ENCODE measurements around the gene CAND1. TPM values are rescaled to one million over a fixed set of nuclear protein-coding genes. Genes with fewer than 3 reads are reported as not detected.
A peak's percentile ranks its signal among the peaks of the same experiment; 100 is the strongest.

The CAND1 gene
- polyA plus RNA-seq, result 10 to 100 TPM; 38.9 to 70.2 (median 45.4) TPM

DNA sequence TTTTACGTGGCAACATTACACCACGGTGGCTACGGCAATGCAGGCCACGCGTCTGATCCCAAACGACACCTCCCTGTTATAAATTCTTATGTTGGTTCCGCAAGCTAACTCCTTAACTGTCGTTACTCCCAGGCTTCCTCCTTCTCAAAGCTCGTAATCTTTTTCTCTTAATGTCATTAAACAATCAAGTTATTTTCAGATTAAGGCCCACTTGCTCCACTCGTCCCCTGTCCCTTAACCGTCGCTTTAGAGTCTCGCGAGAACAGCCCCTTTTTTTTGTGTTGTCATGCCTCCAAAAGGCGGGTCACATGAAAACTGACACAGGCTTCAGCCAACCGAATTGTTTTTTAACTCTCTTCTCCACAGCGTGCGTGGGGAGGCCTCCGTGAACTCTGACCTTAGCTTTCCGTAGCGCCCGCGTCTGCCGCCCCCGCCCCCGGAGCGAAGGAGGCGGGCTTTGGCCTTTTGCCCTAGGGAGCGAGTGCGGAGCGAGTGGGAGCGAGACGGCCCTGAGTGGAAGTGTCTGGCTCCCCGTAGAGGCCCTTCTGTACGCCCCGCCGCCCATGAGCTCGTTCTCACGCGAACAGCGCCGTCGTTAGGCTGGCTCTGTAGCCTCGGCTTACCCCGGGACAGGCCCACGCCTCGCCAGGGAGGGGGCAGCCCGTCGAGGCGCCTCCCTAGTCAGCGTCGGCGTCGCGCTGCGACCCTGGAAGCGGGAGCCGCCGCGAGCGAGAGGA is at the start of gene CAND1:
Gene CAND1, plus strand, starts transcription at position 463 of the 737 bp plus-strand sequence. CDS start 360 bp downstream, outside the sequence.
- Mint-ChIP-seq H3K36me3 (no peaks in the 10 kb centered on the region), H3K9me3 (no peaks in the 10 kb centered on the region), H3K27me3 (ENCODE audit: low read depth in 3 of 3) (peaks cover 4 to 15% (median 6%) of the 10 kb centered on the region in 3 donors), H3K4me1 (peaks cover 39 to 56% of the 10 kb centered on the region in 2 donors), H3K27ac (peak within 1 kb of the TSS; percentile 98 to 100 (median 98)), H3K4me3 (peak within 1 kb of the TSS; percentile 85 to 91 (median 87))
- DNase-seq, result peak; percentile 96 to 98 (median 98)

DNA sequence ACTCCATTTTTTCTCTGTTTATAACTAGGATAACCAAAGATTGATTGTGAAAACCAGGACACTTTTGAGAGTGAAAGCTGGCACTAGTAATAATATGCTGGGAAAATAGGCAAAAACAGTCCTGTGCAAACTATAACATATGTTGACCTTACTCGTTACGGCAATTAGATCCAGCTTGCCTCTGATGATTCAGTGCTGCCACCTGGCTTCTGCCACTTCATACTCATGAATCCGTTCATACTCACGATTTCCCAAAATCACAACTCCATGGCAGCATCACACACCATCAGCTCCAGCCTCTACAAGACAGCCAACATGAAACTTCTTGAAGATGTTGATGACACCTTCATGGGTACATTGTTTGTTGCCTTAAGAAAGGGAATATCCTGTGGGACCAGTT is 49.1 kb upstream of the CAND1 start:
- Mint-ChIP-seq H3K27me3 (ENCODE audit: low read depth in 3 of 3) (peaks cover 2 to 12% (median 7%) of the 10 kb centered on the region in 3 donors), H3K4me1 (no peaks in the 10 kb centered on the region), H3K9me3 (no peaks in the 10 kb centered on the region), H3K27ac (no peak overlapping the region), H3K36me3 (no peaks in the 10 kb centered on the region), H3K4me3 (no peak overlapping the region)
- DNase-seq, result no peak

DNA sequence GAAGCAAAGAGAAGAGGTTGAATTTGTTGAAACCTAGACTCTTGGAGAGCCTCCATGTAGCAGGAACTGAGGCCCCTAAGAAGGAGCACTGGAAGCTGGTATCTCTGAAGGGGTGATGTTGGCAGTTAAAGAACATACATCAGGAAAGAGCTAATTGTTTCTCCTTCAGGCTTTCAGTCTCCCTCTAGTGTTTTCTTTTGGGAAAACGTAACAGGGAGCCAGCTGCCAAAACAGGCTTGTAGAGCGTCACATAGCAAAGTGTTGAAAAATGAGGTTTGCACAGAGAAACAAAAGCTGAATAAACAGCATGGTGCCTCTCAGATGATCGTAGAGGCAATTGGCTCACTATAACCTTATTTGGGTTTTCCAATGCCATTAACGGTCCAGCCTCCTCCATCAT is 46.9 kb upstream of the CAND1 start:
- peaks cover 0 to 2% (median under 1%) of the 10 kb centered on the region in 6 donors for H3K9me3 Mint-ChIP-seq
- no peaks in the 10 kb centered on the region for H3K36me3 Mint-ChIP-seq
- no peaks in the 10 kb centered on the region for H3K4me1 Mint-ChIP-seq
- DNase-seq, result no peak
- peaks cover 0 to 9% (median 8%) of the 10 kb centered on the region in 3 donors for H3K27me3 Mint-ChIP-seq (ENCODE audit: low read depth in 3 of 3)
- H3K4me3 Mint-ChIP-seq, result no peak overlapping the region
- H3K27ac Mint-ChIP-seq, result no peak overlapping the region

DNA sequence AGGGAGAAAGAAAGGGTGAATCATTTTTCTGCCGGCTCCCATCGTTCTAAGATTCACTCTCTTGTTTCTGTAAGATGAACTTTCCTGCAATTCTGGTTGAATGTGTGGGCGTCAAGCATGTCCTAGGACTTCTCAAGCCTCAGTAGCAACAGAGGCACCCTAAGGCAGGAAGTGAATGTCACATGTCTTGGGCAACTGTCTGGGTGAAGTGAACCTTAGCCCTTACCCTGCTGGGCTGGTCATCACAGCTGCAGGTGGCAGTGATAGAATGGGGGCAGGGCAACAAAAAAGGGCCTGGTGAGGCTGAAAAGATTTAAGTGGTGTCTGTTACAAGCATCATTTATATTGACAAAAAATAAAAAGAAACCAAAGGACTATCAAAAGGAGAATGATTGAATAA is 45.9 kb upstream of the CAND1 start:
- Mint-ChIP-seq H3K27me3 (ENCODE audit: low read depth in 3 of 3) (peaks cover 0 to 14% (median 7%) of the 10 kb centered on the region in 3 donors), H3K36me3 (no peaks in the 10 kb centered on the region), H3K9me3 (peaks cover 0 to 4% (median 1%) of the 10 kb centered on the region in 6 donors), H3K4me1 (no peaks in the 10 kb centered on the region), H3K27ac (no peak overlapping the region), H3K4me3 (no peak overlapping the region)
- DNase-seq, result no peak

DNA sequence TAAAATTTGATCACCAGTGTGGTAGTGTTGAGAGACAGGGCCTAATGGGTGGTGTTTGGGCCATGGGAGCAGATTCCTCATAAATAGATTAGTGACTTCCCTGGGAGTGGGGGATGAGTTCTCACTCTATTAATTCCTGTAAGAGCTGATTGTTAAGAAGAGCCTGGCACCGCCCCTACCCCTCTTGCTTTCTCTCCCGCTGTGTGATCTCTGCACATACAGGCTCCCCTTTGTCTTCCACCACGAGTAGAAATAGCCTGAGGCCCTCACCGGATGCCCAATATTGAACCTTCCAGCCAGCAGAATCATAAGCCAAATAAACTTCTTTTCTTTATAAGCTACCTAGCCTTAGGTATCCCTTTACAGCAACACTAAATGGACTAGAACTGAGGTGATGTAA is 31.9 kb upstream of the CAND1 start:
- Mint-ChIP-seq H3K36me3 (peaks cover 0 to 7% (median 0%) of the 10 kb centered on the region in 3 donors), H3K4me1 (no peaks in the 10 kb centered on the region), H3K27me3 (ENCODE audit: low read depth in 3 of 3) (peaks cover 0 to 11% (median 10%) of the 10 kb centered on the region in 3 donors), H3K27ac (no peak overlapping the region), H3K4me3 (no peak overlapping the region), H3K9me3 (peaks cover 0 to 2% (median 0%) of the 10 kb centered on the region in 6 donors)
- no peak for DNase-seq

DNA sequence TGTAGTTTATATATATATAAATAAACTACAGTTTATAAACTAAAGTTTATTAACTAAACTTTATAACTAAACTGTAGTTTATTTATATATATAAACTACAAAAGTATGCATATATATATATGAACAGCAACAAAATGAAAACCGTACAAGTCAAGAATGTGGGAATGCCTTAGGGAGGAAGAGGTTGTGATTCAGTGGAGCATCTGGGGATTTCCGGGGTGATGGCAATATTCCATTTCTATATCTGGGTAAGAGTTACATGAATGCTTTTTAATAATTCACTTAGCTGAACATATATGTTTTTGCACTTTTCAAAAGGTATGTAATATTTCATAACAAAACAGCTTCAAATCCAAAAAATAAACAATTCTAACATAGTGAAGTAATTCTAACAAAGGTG is 30.1 kb upstream of the CAND1 start:
- peaks cover 0 to 7% (median 0%) of the 10 kb centered on the region in 3 donors for H3K36me3 Mint-ChIP-seq
- peaks cover 0 to 2% (median 0%) of the 10 kb centered on the region in 6 donors for H3K9me3 Mint-ChIP-seq
- no peaks in the 10 kb centered on the region for H3K4me1 Mint-ChIP-seq
- no peak overlapping the region for H3K27ac Mint-ChIP-seq
- no peak overlapping the region for H3K4me3 Mint-ChIP-seq
- DNase-seq, result no peak
- peaks cover 0 to 11% (median 7%) of the 10 kb centered on the region in 3 donors for H3K27me3 Mint-ChIP-seq (ENCODE audit: low read depth in 3 of 3)

DNA sequence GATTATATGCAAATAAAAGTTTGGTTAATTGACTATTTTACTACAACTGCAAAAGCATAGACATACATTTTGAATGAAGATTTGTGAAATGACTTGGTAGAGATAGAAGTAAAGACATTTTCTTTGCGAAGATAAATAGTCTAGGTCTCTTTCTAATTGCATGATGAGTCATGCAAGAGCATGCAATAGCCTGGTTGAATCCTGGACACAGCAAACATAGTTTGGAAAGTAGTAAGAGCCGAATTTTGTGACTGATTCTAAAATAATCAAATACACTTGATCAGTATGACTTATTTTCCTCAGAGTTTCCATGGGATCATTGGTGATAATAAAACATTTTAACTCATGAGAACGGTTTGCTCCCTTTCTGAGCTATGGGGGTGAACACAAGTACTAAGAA is 27.7 kb upstream of the CAND1 start:
- Mint-ChIP-seq H3K9me3 (no peaks in the 10 kb centered on the region), H3K4me3 (no peak overlapping the region), H3K4me1 (no peaks in the 10 kb centered on the region), H3K27ac (no peak overlapping the region), H3K36me3 (no peaks in the 10 kb centered on the region), H3K27me3 (ENCODE audit: low read depth in 3 of 3) (peaks cover 0 to 4% (median 3%) of the 10 kb centered on the region in 3 donors)
- no peak for DNase-seq

DNA sequence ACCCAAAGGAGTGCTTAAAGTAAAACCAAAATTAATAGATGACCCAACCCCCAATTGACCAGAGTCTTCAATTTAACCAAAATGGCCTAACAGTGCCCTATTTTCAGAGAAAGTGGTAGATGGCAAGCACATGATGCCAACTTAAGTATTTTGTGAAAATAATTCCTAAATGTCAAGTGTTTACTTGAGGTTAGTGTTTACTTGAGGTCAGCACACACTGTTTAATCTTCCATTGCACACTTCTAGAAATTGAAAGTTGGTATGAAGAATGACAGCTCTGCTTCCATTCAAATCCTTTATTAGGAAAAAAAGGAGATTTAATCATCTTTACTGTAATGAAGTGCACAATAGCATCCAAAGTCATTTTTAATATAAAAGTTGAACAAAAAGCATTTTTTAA is 25.9 kb upstream of the CAND1 start:
- no peak overlapping the region for H3K4me3 Mint-ChIP-seq
- no peaks in the 10 kb centered on the region for H3K4me1 Mint-ChIP-seq
- no peaks in the 10 kb centered on the region for H3K36me3 Mint-ChIP-seq
- peaks cover 0 to 7% (median 2%) of the 10 kb centered on the region in 3 donors for H3K27me3 Mint-ChIP-seq (ENCODE audit: low read depth in 3 of 3)
- no peak overlapping the region for H3K27ac Mint-ChIP-seq
- DNase-seq, result no peak
- no peaks in the 10 kb centered on the region for H3K9me3 Mint-ChIP-seq

DNA sequence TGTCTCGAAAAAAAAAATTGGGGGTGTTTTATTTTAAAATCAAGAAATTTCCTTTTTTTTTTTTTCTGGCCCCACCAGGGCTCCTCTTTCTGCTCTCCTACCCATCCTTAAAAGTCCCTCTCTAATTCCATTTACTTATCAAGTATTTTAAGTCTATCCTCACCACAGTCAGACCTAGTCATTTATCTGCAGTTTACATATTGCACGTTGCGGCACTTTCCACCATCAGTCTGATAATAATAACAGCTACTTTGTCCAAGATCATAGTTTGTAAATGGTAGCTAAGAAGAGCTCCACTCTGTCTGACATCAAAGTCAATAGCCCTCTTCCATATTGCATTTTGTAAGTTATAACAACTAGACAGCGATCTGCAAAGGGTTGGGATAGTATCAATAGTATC is 23.6 kb upstream of the CAND1 start:
- DNase-seq, result no peak
- no peaks in the 10 kb centered on the region for H3K9me3 Mint-ChIP-seq
- no peaks in the 10 kb centered on the region for H3K4me1 Mint-ChIP-seq
- no peak overlapping the region for H3K4me3 Mint-ChIP-seq
- no peak overlapping the region for H3K27ac Mint-ChIP-seq
- no peaks in the 10 kb centered on the region for H3K36me3 Mint-ChIP-seq
- peaks cover 0 to 7% (median 2%) of the 10 kb centered on the region in 3 donors for H3K27me3 Mint-ChIP-seq (ENCODE audit: low read depth in 3 of 3)

DNA sequence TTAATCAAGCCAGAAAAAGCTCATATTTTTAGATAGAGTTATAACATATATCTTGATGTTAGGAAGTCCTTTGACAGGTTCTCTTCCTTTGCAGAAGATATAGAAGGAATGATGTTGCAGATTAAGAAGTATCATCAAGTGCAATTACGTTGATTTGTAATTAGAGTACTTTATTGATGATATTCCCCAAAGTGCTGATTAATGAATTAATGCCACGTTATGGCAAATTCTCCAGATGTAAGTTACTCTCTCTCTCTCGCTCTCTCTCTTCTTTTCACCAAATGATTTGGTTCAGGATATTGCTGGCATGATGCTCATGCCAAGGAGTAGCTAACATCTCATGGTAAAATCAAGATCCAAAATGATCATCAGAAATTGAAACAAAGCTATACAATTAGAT is 18.1 kb upstream of the CAND1 start:
- no peaks in the 10 kb centered on the region for H3K4me1 Mint-ChIP-seq
- DNase-seq, result no peak

DNA sequence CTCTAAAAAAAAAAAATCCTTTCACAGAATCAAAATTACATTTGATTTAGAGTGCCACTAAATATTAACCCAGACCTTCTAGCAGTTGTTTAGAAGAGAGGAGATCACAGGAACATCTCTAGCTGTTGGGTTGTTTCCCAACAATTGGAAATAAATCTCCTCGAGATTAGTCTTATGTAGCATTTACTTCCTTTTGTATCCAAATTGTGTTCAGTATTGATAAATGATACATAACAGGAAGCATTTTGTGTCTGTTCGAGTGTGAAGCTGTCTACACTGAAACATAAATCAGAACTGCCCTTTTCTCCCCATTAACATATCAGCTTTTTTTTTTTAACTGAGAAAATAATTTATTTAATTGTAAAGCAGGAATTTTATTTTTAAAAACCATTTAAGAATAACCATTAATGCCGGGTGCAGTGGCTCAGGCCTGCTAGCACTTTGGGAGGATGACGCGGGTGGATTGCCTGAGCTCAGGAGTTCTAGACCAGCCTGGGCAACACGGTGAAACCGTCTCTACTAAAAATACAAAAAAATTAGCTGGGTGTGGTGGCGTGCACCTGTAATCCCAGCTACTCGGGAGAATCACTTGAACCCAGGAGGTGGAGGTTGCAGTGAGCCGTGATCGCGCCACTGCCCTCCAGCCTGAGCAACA is 14.7 kb upstream of the CAND1 start:
- no peaks in the 10 kb centered on the region for H3K9me3 Mint-ChIP-seq
- no peak overlapping the region for H3K27ac Mint-ChIP-seq
- DNase-seq, result no peak
- no peak overlapping the region for H3K4me3 Mint-ChIP-seq
- peaks cover 5 to 7% (median 6%) of the 10 kb centered on the region in 3 donors for H3K27me3 Mint-ChIP-seq (ENCODE audit: low read depth in 3 of 3)
- no peaks in the 10 kb centered on the region for H3K4me1 Mint-ChIP-seq
- H3K36me3 Mint-ChIP-seq, result no peaks in the 10 kb centered on the region

More for the DNA sequence above, 18.1 kb upstream of the CAND1 start:
- no peaks in the 10 kb centered on the region for H3K9me3 Mint-ChIP-seq
- no peak overlapping the region for H3K4me3 Mint-ChIP-seq
- H3K27me3 Mint-ChIP-seq (ENCODE audit: low read depth in 3 of 3), result peaks cover 5 to 7% (median 6%) of the 10 kb centered on the region in 3 donors
- H3K27ac Mint-ChIP-seq, result no peak overlapping the region
- no peaks in the 10 kb centered on the region for H3K36me3 Mint-ChIP-seq

DNA sequence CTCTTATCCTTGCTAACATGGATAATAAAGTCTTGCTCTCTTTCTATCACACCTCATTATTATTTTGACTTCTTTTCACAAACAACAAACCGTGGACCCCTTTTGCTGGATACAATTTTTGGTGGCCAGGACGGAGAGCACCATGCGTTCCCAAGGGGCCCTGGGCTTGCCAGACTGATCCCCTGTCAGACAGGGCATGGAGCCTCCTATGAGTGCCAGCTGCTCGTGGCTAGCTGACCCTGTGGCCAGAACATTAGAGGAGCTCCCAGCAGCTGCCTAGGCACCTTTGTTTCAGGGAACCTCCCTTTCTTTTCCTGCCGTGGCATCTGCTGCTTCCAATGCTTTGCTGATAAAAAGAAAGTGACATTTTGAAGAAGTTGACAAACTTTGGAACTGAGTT is 12.5 kb upstream of the CAND1 start:
- Mint-ChIP-seq H3K36me3 (no peaks in the 10 kb centered on the region), H3K27ac (no peak overlapping the region), H3K4me3 (no peak overlapping the region), H3K27me3 (ENCODE audit: low read depth in 3 of 3) (peaks cover 2 to 5% (median 5%) of the 10 kb centered on the region in 3 donors), H3K9me3 (no peaks in the 10 kb centered on the region), H3K4me1 (no peaks in the 10 kb centered on the region)
- DNase-seq, result no peak

DNA sequence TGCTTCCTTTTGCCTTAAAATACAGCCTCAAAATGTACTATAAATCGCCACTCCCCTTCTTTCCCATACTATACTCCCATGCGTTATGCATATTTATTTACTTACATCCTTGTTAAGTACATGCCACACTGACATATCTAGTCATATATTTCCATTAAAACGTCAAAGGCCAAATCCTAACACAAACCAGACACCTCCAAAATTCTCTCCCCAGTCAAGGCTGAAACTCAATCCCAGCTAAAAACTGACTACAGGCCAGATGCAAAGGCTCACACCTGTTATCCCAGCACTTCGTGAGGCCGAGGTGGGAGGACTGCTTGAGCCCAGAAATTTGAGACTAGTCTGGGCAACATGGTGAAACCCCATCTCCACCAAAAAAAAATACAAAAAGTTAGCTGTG is 5.7 kb upstream of the CAND1 start:
- Mint-ChIP-seq H3K36me3 (no peaks in the 10 kb centered on the region), H3K9me3 (no peaks in the 10 kb centered on the region)

DNA sequence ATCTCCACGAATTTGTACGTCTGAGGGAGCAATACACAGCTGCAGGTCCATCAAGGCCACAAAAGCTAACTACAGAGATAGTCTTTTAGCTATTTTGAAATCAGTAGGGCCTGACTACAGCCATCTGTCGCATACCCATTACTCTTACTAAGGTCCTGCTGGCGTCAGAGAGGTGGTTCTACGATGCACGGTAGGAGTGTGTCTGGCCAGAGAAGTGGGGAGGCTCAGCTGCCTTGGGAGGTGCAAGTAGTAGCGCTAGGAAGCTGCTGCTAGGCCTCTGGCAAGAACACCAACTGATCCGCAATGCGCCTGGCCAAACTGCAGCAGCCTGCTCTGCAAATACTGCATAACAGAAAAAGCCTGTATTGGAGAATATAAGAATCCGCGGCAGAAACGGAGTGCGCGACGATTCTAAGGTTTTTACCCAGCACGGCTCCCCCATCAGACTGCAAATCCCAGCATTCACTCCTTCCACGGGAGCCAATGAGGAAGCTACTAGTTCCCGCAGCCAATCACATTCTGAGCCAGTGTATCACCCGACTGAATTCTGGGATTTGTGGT is 743 bp upstream of the CAND1 start:
- H3K27ac Mint-ChIP-seq, result peak overlapping the region; percentile 97 to 100 (median 98)
- DNase-seq, result no peak
- no peaks in the 10 kb centered on the region for H3K36me3 Mint-ChIP-seq
- H3K9me3 Mint-ChIP-seq, result no peaks in the 10 kb centered on the region
- H3K27me3 Mint-ChIP-seq (ENCODE audit: low read depth in 3 of 3), result peaks cover 4 to 15% (median 6%) of the 10 kb centered on the region in 3 donors
- peak overlapping the region; percentile 85 to 91 (median 87) for H3K4me3 Mint-ChIP-seq
- H3K4me1 Mint-ChIP-seq, result peaks cover 35 to 51% of the 10 kb centered on the region in 2 donors

More for the DNA sequence above, 5.7 kb upstream of the CAND1 start:
- peaks cover 6 to 8% of the 10 kb centered on the region in 2 donors for H3K4me1 Mint-ChIP-seq
- H3K27me3 Mint-ChIP-seq (ENCODE audit: low read depth in 3 of 3), result peaks cover 0 to under 1% (median under 1%) of the 10 kb centered on the region in 3 donors
- H3K4me3 Mint-ChIP-seq, result no peak overlapping the region
- DNase-seq, result no peak
- no peak overlapping the region for H3K27ac Mint-ChIP-seq
